Uterine smooth muscle cell (primary cell): ENCODE data around the gene SLCO2A1. TPM values are rescaled to one million over a fixed set of nuclear protein-coding genes. Genes with fewer than 3 reads are reported as not detected.

Source experiments
- total RNA-seq: library from RNA; depleted of rRNA; stranded (reverse); fragments of >200 nt; gene quantifications from 2 replicates; pipeline ENCODE4 v1.2.3, GENCODE V29; 2014

SLCO2A1 gene
- total RNA-seq, result under 0.01 TPM in 1 of 2 replicates, not detected in the other

GRCh38 chr3:134029734-134030378 is at the start of gene SLCO2A1:
Gene SLCO2A1 (minus strand): TSS chr3:134029925. CDS start chr3:134029802, 123 bp downstream.

GRCh38 chr3:133895208-133896001 is 134.3 kb downstream of the SLCO2A1 start, which contains the start of gene RAB6B:
Gene RAB6B (minus strand): TSS chr3:133895882. CDS start chr3:133895466, 416 bp downstream.

Other genes with a start within 250 kb of the SLCO2A1 start
- gene SRPRB, start 224.1 kb downstream of the SLCO2A1 start, total RNA-seq, result 79.5 and 89.3 TPM in 2 replicates
- gene RAB6B, start 134.0 kb downstream of the SLCO2A1 start, total RNA-seq, result 0.22 and 0.37 TPM in 2 replicates
- gene RYK, start 220.9 kb upstream of the SLCO2A1 start, total RNA-seq, result 92.2 and 112 TPM in 2 replicates